Right cardiac atrium (tissue), 5 donors: ENCODE data around the gene AP1G1. TPM values are rescaled to one million over a fixed set of nuclear protein-coding genes. Genes with fewer than 3 reads are reported as not detected.
A peak's percentile ranks its signal among the peaks of the same experiment; 100 is the strongest.

Experiments
- ATAC-seq, 2 donors: fragments of 200-7000 bp; cut with Tn5 transposase; one replicate each; pipeline versions ENCODE4 v1.8.0 to v1.9.1; 2020; ENCODE audit warnings: moderate library complexity in 2 of 2, mild to moderate bottlenecking in 1 of 2
- DNase-seq, 3 donors: peaks; one replicate each; pipeline ENCODE4 v3.0.0-alpha.2; 2020
- H3K27ac ChIP-seq: one replicate; pipeline ENCODE4 v1.5.1; 2013; ENCODE audit warnings: mild to moderate bottlenecking, low read length, control low read depth, moderate library complexity
- H3K27me3 ChIP-seq: one replicate; pipeline ENCODE4 v1.6.1; 2013; ENCODE audit not compliant: control insufficient read depth, insufficient read depth
- H3K4me1 ChIP-seq: one replicate; pipeline ENCODE4 v1.6.1; 2013; ENCODE audit warnings: low read length; ENCODE audit not compliant: control insufficient read depth, insufficient read depth
- H3K4me3 ChIP-seq: one replicate; pipeline ENCODE4 v1.5.1; 2013; ENCODE audit warnings: low read length, control low read depth
- H3K9me3 ChIP-seq: one replicate; pipeline ENCODE4 v1.6.1; 2013; ENCODE audit warnings: low read length; ENCODE audit not compliant: control insufficient read depth
- WGBS: extraction: QIAGEN DNeasy Blood & Tissue Kit; methylation state at CpG from one replicate; pipeline ENCODE4 v1.1.7; 2013; 5-methylcytosine and 5-hydroxymethylcytosine counted together
- intact Hi-C, 4 donors: fragments of 100-400 bp; cut with DNase I; formaldehyde crosslinking; loops; one replicate each; pipeline versions ENCODE4 v1.11.0 to v1.14.0; 2022 to 2023
- polyA plus RNA-seq: library from polyadenylated mRNA; stranded (reverse); fragments of 200-250 nt; gene quantifications from one replicate; pipeline ENCODE4 v1.2.3, GENCODE V29; 2013
- total RNA-seq, 4 donors: library from RNA; stranded (reverse); fragmentation: NEBNext Ultra II Directional; extraction: Animal tissue kit (Norgen Biotek cat#: 25700); gene quantifications; one replicate each; pipeline ENCODE4 v1.2.1, GENCODE V29; 2021
- donor health status: healthy with polysubstance abuse.
- donor health status: DM: no; HTN: yes; CAD: no.
- donor health status: DM: no; HTN: no; CAD: no.
- donor health status: DM: no; HTN: yes; CAD: no; lungs with severe emphysema.
- donor health status: DM: yes; HTN: yes; CAD: no.

AP1G1 gene
- total and polyA plus RNA-seq, 5 donors: 11.2 to 47.8 (median 37.7) TPM

- intact Hi-C loops: no loop called here
- ATAC-seq: peak; percentile 85 to 87
- under 1% methylated on average over 92 of the region's 104 CpGs for WGBS
- DNase-seq: peak; percentile 72 to 91 (median 91)
- H3K9me3 ChIP-seq: no peaks in the 10 kb centered on the region
- no peaks in the 10 kb centered on the region for H3K4me1 ChIP-seq
- H3K27me3 ChIP-seq: no peaks in the 10 kb centered on the region
- peak overlapping the region; percentile 50 for H3K27ac ChIP-seq
- peak overlapping the region; percentile 83 for H3K4me3 ChIP-seq
These were observed 84.9 kb downstream of the AP1G1 start for GRCh38 chr16:71723537-71724319.

GRCh38 chr16:71722801-71723536, 85.7 kb downstream of the AP1G1 start:
- H3K27me3 ChIP-seq: no peaks in the 10 kb centered on the region
- peak overlapping the region; percentile 50 for H3K27ac ChIP-seq
- peak; percentile 80 to 90 (median 88) for DNase-seq
- peak overlapping the region; percentile 83 for H3K4me3 ChIP-seq
- peak; percentile 75 to 77 for ATAC-seq
- under 1% methylated on average over 59 of the region's 59 CpGs for WGBS
- no peaks in the 10 kb centered on the region for H3K4me1 ChIP-seq
- no peaks in the 10 kb centered on the region for H3K9me3 ChIP-seq
- intact Hi-C loops: no loop called here

- Histone ChIP-seq H3K9me3 (no peaks in the 10 kb centered on the region), H3K27ac (no peak overlapping the region), H3K4me3 (no peak overlapping the region), H3K27me3 (no peaks in the 10 kb centered on the region), H3K4me1 (no peaks in the 10 kb centered on the region)
- no peak for DNase-seq
- intact Hi-C loops: no loop called here
- 75% methylated on average over 8 of the region's 8 CpGs for WGBS
- ATAC-seq: no peak
These were observed 87.4 kb downstream of the AP1G1 start for GRCh38 chr16:71721066-71721740.

- WGBS: 48% methylated on average over 1 of the region's 1 CpG
- H3K27ac ChIP-seq: no peak overlapping the region
- no peak overlapping the region for H3K4me3 ChIP-seq
- intact Hi-C loops: no loop called here
- no peak for DNase-seq
- no peaks in the 10 kb centered on the region for H3K27me3 ChIP-seq
- H3K4me1 ChIP-seq: peaks cover 5% of the 10 kb centered on the region
- no peaks in the 10 kb centered on the region for H3K9me3 ChIP-seq
- ATAC-seq: no peak
These were observed 96.1 kb downstream of the AP1G1 start for GRCh38 chr16:71712501-71712900.

- intact Hi-C loops: no loop called here
- Histone ChIP-seq H3K27ac (no peak overlapping the region), H3K4me1 (peaks cover 5% of the 10 kb centered on the region), H3K27me3 (no peaks in the 10 kb centered on the region), H3K9me3 (no peaks in the 10 kb centered on the region), H3K4me3 (no peak overlapping the region)
- WGBS: 74% methylated on average over 3 of the region's 3 CpGs
- DNase-seq: no peak
- no peak for ATAC-seq
These were observed 96.8 kb downstream of the AP1G1 start for GRCh38 chr16:71711789-71712188.

- Histone ChIP-seq H3K9me3 (no peaks in the 10 kb centered on the region), H3K27me3 (no peaks in the 10 kb centered on the region), H3K27ac (no peak overlapping the region), H3K4me1 (peaks cover 5% of the 10 kb centered on the region), H3K4me3 (no peak overlapping the region)
- intact Hi-C loops: no loop called here
- WGBS: 65% methylated on average over 2 of the region's 2 CpGs
- ATAC-seq (no peak), DNase-seq (no peak)
These were observed 99.3 kb downstream of the AP1G1 start for GRCh38 chr16:71709229-71709781.

- WGBS: 99% methylated on average over 2 of the region's 2 CpGs
- no peak for ATAC-seq
- H3K27ac ChIP-seq: no peak overlapping the region
- no peak for DNase-seq
- no peak overlapping the region for H3K4me3 ChIP-seq
- no peaks in the 10 kb centered on the region for H3K9me3 ChIP-seq
- H3K4me1 ChIP-seq: peaks cover 5% of the 10 kb centered on the region
- intact Hi-C loops: no loop called here
- H3K27me3 ChIP-seq: no peaks in the 10 kb centered on the region
These were observed 99.9 kb downstream of the AP1G1 start for GRCh38 chr16:71708696-71709095.

- Histone ChIP-seq H3K4me3 (no peak overlapping the region), H3K9me3 (no peaks in the 10 kb centered on the region), H3K27me3 (no peaks in the 10 kb centered on the region), H3K4me1 (peaks cover 5% of the 10 kb centered on the region), H3K27ac (no peak overlapping the region)
- intact Hi-C loops: no loop called here
- ATAC-seq: peak in 1 of 2 donors; percentile 14
- DNase-seq: no peak
- WGBS: 96% methylated on average over 7 of the region's 7 CpGs
These were observed 101.4 kb downstream of the AP1G1 start for GRCh38 chr16:71707199-71707598.

GRCh38 chr16:71706046-71706445, 102.6 kb downstream of the AP1G1 start:
- no peak overlapping the region for H3K4me3 ChIP-seq
- ATAC-seq (no peak), DNase-seq (no peak)
- 95% methylated on average over 2 of the region's 2 CpGs for WGBS
- H3K9me3 ChIP-seq: no peaks in the 10 kb centered on the region
- H3K27ac ChIP-seq: no peak overlapping the region
- H3K27me3 ChIP-seq: no peaks in the 10 kb centered on the region
- H3K4me1 ChIP-seq: peaks cover 5% of the 10 kb centered on the region
- intact Hi-C loops: no loop called here

- intact Hi-C loops: no loop called here
- no peak overlapping the region for H3K27ac ChIP-seq
- no peak overlapping the region for H3K4me3 ChIP-seq
- DNase-seq: no peak
- no peaks in the 10 kb centered on the region for H3K27me3 ChIP-seq
- H3K9me3 ChIP-seq: no peaks in the 10 kb centered on the region
- H3K4me1 ChIP-seq: peaks cover 2% of the 10 kb centered on the region
- WGBS: 89% methylated on average over 1 of the region's 1 CpG
- no peak for ATAC-seq
These were observed 105.3 kb downstream of the AP1G1 start for GRCh38 chr16:71703333-71703732.

- Histone ChIP-seq H3K4me1 (no peaks in the 10 kb centered on the region), H3K27me3 (no peaks in the 10 kb centered on the region), H3K27ac (no peak overlapping the region), H3K9me3 (no peaks in the 10 kb centered on the region), H3K4me3 (no peak overlapping the region)
- WGBS: 90% methylated on average over 4 of the region's 4 CpGs
- DNase-seq (no peak), ATAC-seq (no peak)
- intact Hi-C loops: no loop called here
These were observed 107.8 kb downstream of the AP1G1 start for GRCh38 chr16:71700831-71701230.
